HG02623 (cell line): ENCODE results near the gene KRTAP4-1.
"Not testable (repeated sequence)": the region's sequence is repeated elsewhere in the genome, so short reads cannot be mapped to it uniquely, and the experiment has no call there.

Experiments
- ATAC-seq: cut with Tn5 transposase; IDR thresholded peaks from one replicate; pipeline ENCODE4 v1.9.1; 2021; ENCODE audit warnings: moderate library complexity; ENCODE audit not compliant: unreplicated experiment

The KRTAP4-1 gene

GRCh38 chr17:41184480-41184961 is at the start of gene KRTAP4-1:
TSS of gene KRTAP4-1 (minus strand) at chr17:41184911. CDS start at chr17:41184854, 57 bp downstream.
- ATAC-seq, result no peak

- ATAC-seq, result not testable (repeated sequence)
These were observed 47.8 kb upstream of the KRTAP4-1 start, which contains the start of gene KRTAP9-3 for GRCh38 chr17:41232399-41233105. TSS of gene KRTAP9-3 (plus strand) at chr17:41232449. CDS start at chr17:41232502, 53 bp downstream.

GRCh38 chr17:41231731-41232130 is 47.0 kb upstream of the KRTAP4-1 start:
- ATAC-seq, result no peak

GRCh38 chr17:41230094-41230493 is 45.4 kb upstream of the KRTAP4-1 start:
- ATAC-seq, result no peak

- ATAC-seq, result not testable (repeated sequence)
These were observed 41.9 kb upstream of the KRTAP4-1 start, which contains the start of gene KRTAP9-2 for GRCh38 chr17:41226598-41227095. TSS of gene KRTAP9-2 (plus strand) at chr17:41226648. CDS start at chr17:41226655, 7 bp downstream.

- no peak for ATAC-seq
These were observed 41.3 kb upstream of the KRTAP4-1 start for GRCh38 chr17:41226051-41226450.

- ATAC-seq, result no peak
These were observed 39.1 kb upstream of the KRTAP4-1 start for GRCh38 chr17:41223821-41224220.

- no peak for ATAC-seq
These were observed 31.0 kb upstream of the KRTAP4-1 start for GRCh38 chr17:41215681-41216080.

- ATAC-seq, result no peak
These were observed 27.9 kb upstream of the KRTAP4-1 start for GRCh38 chr17:41212524-41213169.

GRCh38 chr17:41211845-41212466 is 27.2 kb upstream of the KRTAP4-1 start:
- no peak for ATAC-seq

- no peak for ATAC-seq
These were observed 14.8 kb upstream of the KRTAP4-1 start for GRCh38 chr17:41199421-41200078.

GRCh38 chr17:41196068-41196467 is 11.4 kb upstream of the KRTAP4-1 start:
- no peak for ATAC-seq

- ATAC-seq, result no peak
These were observed 5.6 kb upstream of the KRTAP4-1 start for GRCh38 chr17:41190328-41190727.

- not testable (repeated sequence) for ATAC-seq
These were observed 5.2 kb upstream of the KRTAP4-1 start, which contains the start of gene KRTAP9-1 for GRCh38 chr17:41189837-41190318. TSS of gene KRTAP9-1 (plus strand) at chr17:41189887. CDS start at chr17:41189887, 0 bp downstream.

GRCh38 chr17:41186872-41187271 is 2.2 kb upstream of the KRTAP4-1 start:
- ATAC-seq, result no peak

GRCh38 chr17:41185001-41185400 is 290 bp upstream of the KRTAP4-1 start:
- no peak for ATAC-seq

GRCh38 chr17:41178843-41179616 is 5.7 kb downstream of the KRTAP4-1 start:
- ATAC-seq, result no peak

GRCh38 chr17:41178341-41178740 is 6.4 kb downstream of the KRTAP4-1 start:
- no peak for ATAC-seq

- no peak for ATAC-seq
These were observed 6.9 kb downstream of the KRTAP4-1 start, which contains the start of gene KRTAP4-2 for GRCh38 chr17:41177727-41178271. TSS of gene KRTAP4-2 (minus strand) at chr17:41178221. CDS start at chr17:41178164, 57 bp downstream.
